Adrenal gland (tissue), 5 donors: Measurements from ENCODE around the gene CYCS.

Experiments
- POLR2A ChIP-seq, 2 donors: fragments of 450-650 bp; IDR thresholded peaks; one replicate each; pipeline ENCODE4 v1.6.1; 2017; ENCODE audit warnings: antibody characterized with exemption in 2 of 2, mild to moderate bottlenecking in 2 of 2, moderate library complexity in 1 of 2
- TF ChIP-seq, protein P1 (sequence below), 6 experiments: fragments of 450-650 bp in 4 of 6; fragments of 200-600 bp in 2 of 6; sonication (generic) in 1 of 6; IDR thresholded peaks; 1 replicate in 5 of 6; 2 replicates in 1 of 6; pipeline versions ENCODE4 v1.5.1 to v1.8.0; 2016 to 2021; ENCODE audit warnings: antibody characterized with exemption in 6 of 6, mild to moderate bottlenecking in 2 of 6, moderate library complexity in 1 of 6
- donor health status: DM: no; HTN: no; CAD: no.

DNA sequence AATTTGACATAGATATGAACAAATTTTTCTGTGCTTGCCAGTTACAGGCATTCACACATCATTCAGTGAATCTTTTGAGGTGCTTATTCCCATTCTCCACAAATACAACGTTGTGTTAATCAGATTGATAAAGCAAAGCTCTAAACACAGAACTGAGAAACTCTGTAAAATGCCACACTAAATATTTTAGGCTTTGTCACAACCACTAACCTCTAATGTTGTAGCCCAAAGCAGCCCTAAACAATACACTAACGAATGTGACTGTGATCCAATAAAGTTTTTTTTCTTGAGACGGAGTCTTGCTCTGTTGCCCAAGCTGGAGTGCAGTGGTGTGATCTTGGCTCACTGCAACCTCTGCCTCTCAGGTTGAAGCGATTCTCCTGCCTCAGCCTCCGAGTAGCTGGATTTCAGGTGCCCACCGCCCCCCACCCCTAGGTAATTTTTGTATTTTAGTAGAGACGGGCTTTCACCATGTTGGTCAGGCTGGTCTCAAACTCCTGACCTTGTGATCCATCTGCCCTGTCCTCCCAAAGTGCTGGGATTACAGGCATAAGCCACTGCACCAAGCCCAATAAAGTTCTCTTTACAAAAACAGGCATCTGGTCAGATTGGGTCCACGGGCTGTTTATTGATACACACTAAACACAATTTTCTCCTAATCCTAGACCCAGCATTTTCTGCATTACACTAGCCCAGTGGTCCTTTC, 6.9 kb downstream of the CYCS start:
- no peak for TF ChIP-seq POLR2A (IDR thresholded peaks at IDR 0.05)
- TF ChIP-seq, protein P1, sequence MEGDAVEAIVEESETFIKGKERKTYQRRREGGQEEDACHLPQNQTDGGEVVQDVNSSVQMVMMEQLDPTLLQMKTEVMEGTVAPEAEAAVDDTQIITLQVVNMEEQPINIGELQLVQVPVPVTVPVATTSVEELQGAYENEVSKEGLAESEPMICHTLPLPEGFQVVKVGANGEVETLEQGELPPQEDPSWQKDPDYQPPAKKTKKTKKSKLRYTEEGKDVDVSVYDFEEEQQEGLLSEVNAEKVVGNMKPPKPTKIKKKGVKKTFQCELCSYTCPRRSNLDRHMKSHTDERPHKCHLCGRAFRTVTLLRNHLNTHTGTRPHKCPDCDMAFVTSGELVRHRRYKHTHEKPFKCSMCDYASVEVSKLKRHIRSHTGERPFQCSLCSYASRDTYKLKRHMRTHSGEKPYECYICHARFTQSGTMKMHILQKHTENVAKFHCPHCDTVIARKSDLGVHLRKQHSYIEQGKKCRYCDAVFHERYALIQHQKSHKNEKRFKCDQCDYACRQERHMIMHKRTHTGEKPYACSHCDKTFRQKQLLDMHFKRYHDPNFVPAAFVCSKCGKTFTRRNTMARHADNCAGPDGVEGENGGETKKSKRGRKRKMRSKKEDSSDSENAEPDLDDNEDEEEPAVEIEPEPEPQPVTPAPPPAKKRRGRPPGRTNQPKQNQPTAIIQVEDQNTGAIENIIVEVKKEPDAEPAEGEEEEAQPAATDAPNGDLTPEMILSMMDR (IDR thresholded peaks at IDR 0.05) = no peak
